H9 (cell line): ENCODE measurements around the gene SOX8. TPM values are rescaled to one million over a fixed set of nuclear protein-coding genes. Genes with fewer than 3 reads are reported as not detected.

Source experiments
- DNase-seq: peaks from one replicate; pipeline ENCODE4 v3.0.0-alpha.2; 2017
- H2AFZ ChIP-seq: one replicate; pipeline ENCODE4 v1.6.1; 2013; ENCODE audit warnings: mild to moderate bottlenecking, low read length, control low read depth, moderate library complexity
- H2AK5ac ChIP-seq: 2 replicates; pipeline ENCODE4 v1.6.1; 2013; ENCODE audit warnings: low read length, control low read depth, mixed read lengths; ENCODE audit not compliant: insufficient read length
- H2BK120ac ChIP-seq: one replicate; pipeline ENCODE4 v1.6.1; 2013; ENCODE audit warnings: low read depth, mild to moderate bottlenecking, low read length, control low read depth, inconsistent platforms; ENCODE audit not compliant: poor library complexity, severe bottlenecking
- H2BK12ac ChIP-seq: 2 replicates; pipeline ENCODE4 v1.6.1; 2013; ENCODE audit warnings: low read length, control low read depth, mixed read lengths, low read depth; ENCODE audit not compliant: insufficient read length
- H2BK15ac ChIP-seq: 2 replicates; pipeline ENCODE4 v1.6.1; 2013; ENCODE audit warnings: low read depth, low read length, control low read depth
- H2BK20ac ChIP-seq: one replicate; pipeline ENCODE4 v1.6.1; 2013; ENCODE audit warnings: low read depth, mild to moderate bottlenecking, low read length, control low read depth, inconsistent platforms; ENCODE audit not compliant: poor library complexity, severe bottlenecking
- H2BK5ac ChIP-seq: 2 replicates; pipeline ENCODE4 v1.6.1; 2013; ENCODE audit warnings: low read length, control low read depth, mixed read lengths; ENCODE audit not compliant: insufficient read length
- H3K14ac ChIP-seq: 2 replicates; pipeline ENCODE4 v1.6.1; 2013; ENCODE audit warnings: low read length, control low read depth; ENCODE audit not compliant: insufficient read depth
- H3K18ac ChIP-seq: 2 replicates; pipeline ENCODE4 v1.6.1; 2013; ENCODE audit warnings: low read depth, mild to moderate bottlenecking, mixed read lengths, low read length, control low read depth; ENCODE audit not compliant: insufficient read length
- H3K23ac ChIP-seq: 2 replicates; pipeline ENCODE4 v1.6.1; 2013; ENCODE audit warnings: low read length, control low read depth, mixed read lengths, low read depth; ENCODE audit not compliant: insufficient read length
- H3K23me2 ChIP-seq: 2 replicates; pipeline ENCODE4 v1.6.1; 2013; ENCODE audit warnings: low read depth, mild to moderate bottlenecking, mixed read lengths, low read length, control low read depth; ENCODE audit not compliant: insufficient read length, poor library complexity, severe bottlenecking
- H3K27ac ChIP-seq: 2 replicates; pipeline ENCODE4 v1.5.1; 2013; ENCODE audit warnings: low read length, control low read depth, mixed read lengths, low read depth; ENCODE audit not compliant: insufficient read length
- H3K27me3 ChIP-seq: 2 replicates; pipeline ENCODE4 v1.6.1; 2013; ENCODE audit warnings: low read length, control low read depth, inconsistent platforms; ENCODE audit not compliant: insufficient read depth
- H3K4ac ChIP-seq: 2 replicates; pipeline ENCODE4 v1.6.1; 2013; ENCODE audit warnings: low read depth, mild to moderate bottlenecking, control low read depth, inconsistent platforms, low read length, moderate library complexity
- H3K4me1 ChIP-seq: 2 replicates; pipeline ENCODE4 v1.6.1; 2013; ENCODE audit warnings: low read length, control low read depth, inconsistent platforms; ENCODE audit not compliant: insufficient read depth
- H3K4me2 ChIP-seq: 2 replicates; pipeline ENCODE4 v1.6.1; 2013; ENCODE audit warnings: low read length, control low read depth, mixed read lengths; ENCODE audit not compliant: insufficient read length, insufficient read depth
- H3K56ac ChIP-seq: 2 replicates; pipeline ENCODE4 v1.6.1; 2013; ENCODE audit warnings: low read depth, mild to moderate bottlenecking, mixed read lengths, low read length, control low read depth; ENCODE audit not compliant: insufficient read length
- H3K79me1 ChIP-seq: 2 replicates; pipeline ENCODE4 v1.6.1; 2013; ENCODE audit warnings: low read depth, mild to moderate bottlenecking, moderate library complexity, low read length, control low read depth, inconsistent platforms; ENCODE audit not compliant: insufficient read depth, poor library complexity, severe bottlenecking
- H3K79me2 ChIP-seq: 2 replicates; pipeline ENCODE4 v1.6.1; 2013; ENCODE audit warnings: low read length, control low read depth, inconsistent platforms; ENCODE audit not compliant: insufficient read depth
- H3K9ac ChIP-seq: 2 replicates; pipeline ENCODE4 v1.6.1; 2013; ENCODE audit warnings: low read length, control low read depth, mixed read lengths; ENCODE audit not compliant: insufficient read length; ENCODE audit errors: extremely low read depth
- H3K9me3 ChIP-seq: one replicate; pipeline ENCODE4 v1.6.1; 2013; ENCODE audit warnings: low read depth, low read length, inconsistent platforms; ENCODE audit not compliant: control insufficient read depth
- H3T11ph ChIP-seq: one replicate; pipeline ENCODE4 v1.6.1; 2013; ENCODE audit warnings: mild to moderate bottlenecking, low read length, control low read depth, inconsistent platforms
- H4K20me1 ChIP-seq: one replicate; pipeline ENCODE4 v1.6.1; 2013; ENCODE audit not compliant: control insufficient read depth, insufficient read length, insufficient read depth
- H4K5ac ChIP-seq: 2 replicates; pipeline ENCODE4 v1.6.1; 2013; ENCODE audit warnings: low read depth, mild to moderate bottlenecking, mixed read lengths, low read length, control low read depth; ENCODE audit not compliant: insufficient read length
- H4K8ac ChIP-seq: replicated peaks from 2 replicates; pipeline ENCODE4 v1.6.1; 2013; ENCODE audit warnings: low read length, control low read depth, mixed read lengths, low read depth; ENCODE audit not compliant: insufficient read length
- H4K91ac ChIP-seq: 2 replicates; pipeline ENCODE4 v1.6.1; 2013; ENCODE audit warnings: low read depth, mild to moderate bottlenecking, moderate library complexity, mixed read lengths, low read length, control low read depth; ENCODE audit not compliant: insufficient read length
- H3K27ac Mint-ChIP-seq, 3 experiments: 2 replicates in 2 of 3; 3 replicates in 1 of 3; pipeline ENCODE4 v1.8.0; 2020 to 2021; ENCODE audit warnings: mixed read lengths in 3 of 3, mild to moderate bottlenecking in 1 of 3, moderate library complexity in 1 of 3
- H3K27me3 Mint-ChIP-seq: 2 replicates; pipeline ENCODE4 v1.8.0; 2021; ENCODE audit warnings: low read depth, mild to moderate bottlenecking, moderate library complexity, mixed read lengths
- H3K36me3 Mint-ChIP-seq, 3 experiments: 2 replicates in 2 of 3; 3 replicates in 1 of 3; pipeline ENCODE4 v1.8.0; 2020 to 2021; ENCODE audit warnings: low read depth in 3 of 3, mixed read lengths in 3 of 3; ENCODE audit not compliant: insufficient read depth in 1 of 3
- H3K4me1 Mint-ChIP-seq, 2 experiments: 2 replicates each; pipeline ENCODE4 v1.8.0; 2020; ENCODE audit warnings: mixed read lengths in 2 of 2
- H3K4me3 Mint-ChIP-seq, 2 experiments: 2 replicates in 1 of 2; 3 replicates in 1 of 2; pipeline ENCODE4 v1.8.0; 2020 to 2021; ENCODE audit warnings: mild to moderate bottlenecking in 2 of 2, mixed read lengths in 2 of 2, moderate library complexity in 1 of 2
- H3K9me3 Mint-ChIP-seq, 2 experiments: 2 replicates in 1 of 2; 3 replicates in 1 of 2; pipeline ENCODE4 v1.8.0; 2020; ENCODE audit warnings: mild to moderate bottlenecking in 2 of 2, mixed read lengths in 2 of 2, moderate library complexity in 1 of 2
- CTCF ChIP-seq: fragments of 200-600 bp; sonication (generic); conservative IDR thresholded peaks from 3 replicates; pipeline ENCODE4 v1.8.0; 2021; ENCODE audit warnings: antibody characterized with exemption, mild to moderate bottlenecking
- WGBS: extraction: QIAGEN DNeasy Blood & Tissue Kit; methylation state at CpG from one replicate; pipeline ENCODE4 v1.1.7; 2013; ENCODE audit warnings: missing lambda C conversion rate, low lambda C conversion rate, mixed read lengths; ENCODE audit not compliant: insufficient read length; ENCODE audit errors: extremely low coverage; 5-methylcytosine and 5-hydroxymethylcytosine counted together
- total RNA-seq: library from RNA; stranded (reverse); gene quantifications from 2 replicates; pipeline ENCODE4 v1.2.1, GENCODE V29; 2021

SOX8 gene
- total RNA-seq, 1 experiment from 2014 or later: 8.9 TPM

- Histone ChIP-seq H3K79me2 (no peaks in the 10 kb centered on the region), H3K79me1 (no peaks in the 10 kb centered on the region), H3K27me3 (no peaks in the 10 kb centered on the region), H4K20me1 (no peaks in the 10 kb centered on the region), H2BK15ac (no peak overlapping the region), H3K23ac (no peak overlapping the region), H3K56ac (no peak overlapping the region), H3K14ac (no peak overlapping the region), H2AFZ (no peak overlapping the region), H3K4ac (no peak overlapping the region), H3K18ac (no peak overlapping the region), H3T11ph (no peak overlapping the region), H3K4me2 (no peak overlapping the region), H4K8ac (no peak overlapping the region), H3K4me1 (no peaks in the 10 kb centered on the region), H2BK20ac (no peak overlapping the region), H3K9ac (no peak overlapping the region), H3K23me2 (no peaks in the 10 kb centered on the region), H3K9me3 (no peaks in the 10 kb centered on the region), H3K27ac (no peak overlapping the region), H4K91ac (no peak overlapping the region), H4K5ac (no peak overlapping the region), H2AK5ac (no peak overlapping the region), H2BK120ac (no peak overlapping the region), H2BK12ac (no peak overlapping the region), H2BK5ac (no peak overlapping the region)
- Mint-ChIP-seq H3K27me3 (peaks cover 12% of the 10 kb centered on the region), H3K9me3 (no peaks in the 10 kb centered on the region), H3K27ac (peak overlapping the region in 2 of 3 experiments; percentile 23 to 66; a peak in 2 of 7 replicates), H3K4me1 (peaks cover 8 to 11% of the 10 kb centered on the region in 2 experiments), H3K4me3 (no peak overlapping the region), H3K36me3 (no peaks in the 10 kb centered on the region)
- no peak for DNase-seq
- WGBS: no CpG with 5 or more reads among the region's 21 CpGs
- no peak for TF ChIP-seq CTCF
Observed at GRCh38 chr16:932831-933330, 48.7 kb upstream of the SOX8 start.
